ENCODE data around the gene STUB1.

Gene STUB1

DNA sequence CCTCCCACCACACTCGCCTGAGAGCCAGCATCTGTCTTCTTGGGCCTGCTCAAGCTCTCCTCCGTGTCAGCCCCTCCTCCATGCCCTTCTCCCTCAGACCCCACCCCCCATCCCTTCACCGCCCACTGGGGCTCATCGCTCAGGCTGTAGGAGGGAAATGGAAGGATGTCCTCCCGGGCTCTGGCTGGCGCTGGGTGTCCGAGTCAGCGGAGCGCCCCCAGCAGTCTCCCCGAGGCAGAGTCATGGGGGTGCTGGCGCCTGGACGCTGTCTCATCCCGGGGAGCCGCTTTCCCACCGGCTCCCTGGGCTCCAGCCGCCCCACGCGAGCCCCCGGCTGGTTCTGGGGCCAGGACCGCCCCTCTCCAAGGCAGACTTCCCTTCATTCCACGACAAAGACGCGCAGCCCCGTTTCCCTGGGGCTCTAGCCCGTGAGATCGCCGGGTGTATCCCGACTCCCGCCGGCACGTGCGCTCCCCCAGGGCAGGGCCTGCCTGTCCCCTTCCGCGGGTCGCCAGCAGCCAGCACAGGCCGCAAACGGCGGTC lies 40.3 kb downstream of the STUB1 start:
- peak overlapping the region; percentile 89 for H3K27ac ChIP-seq (ENCODE audit: insufficient read depth, low read depth, low read length, poor library complexity, severe bottlenecking)
- H3K4me1 ChIP-seq (ENCODE audit: control insufficient read depth, insufficient read depth, low read length): peaks cover 44% of the 10 kb centered on the region
- H3K27me3 ChIP-seq (ENCODE audit: control insufficient read depth, insufficient read depth, low read length, poor library complexity, severe bottlenecking): peaks cover 1% of the 10 kb centered on the region
- 0% methylated on average over 38 of the region's 38 CpGs for WGBS, 2 experiments
- H3K4me3 ChIP-seq (ENCODE audit: insufficient read depth, low read depth, low read length): peak overlapping the region; percentile 91
- no peaks in the 10 kb centered on the region for H3K9me3 ChIP-seq (ENCODE audit: control insufficient read depth, low read length)
- H3K36me3 ChIP-seq (ENCODE audit: control insufficient read depth, insufficient read depth, low read length): no peaks in the 10 kb centered on the region

DNA sequence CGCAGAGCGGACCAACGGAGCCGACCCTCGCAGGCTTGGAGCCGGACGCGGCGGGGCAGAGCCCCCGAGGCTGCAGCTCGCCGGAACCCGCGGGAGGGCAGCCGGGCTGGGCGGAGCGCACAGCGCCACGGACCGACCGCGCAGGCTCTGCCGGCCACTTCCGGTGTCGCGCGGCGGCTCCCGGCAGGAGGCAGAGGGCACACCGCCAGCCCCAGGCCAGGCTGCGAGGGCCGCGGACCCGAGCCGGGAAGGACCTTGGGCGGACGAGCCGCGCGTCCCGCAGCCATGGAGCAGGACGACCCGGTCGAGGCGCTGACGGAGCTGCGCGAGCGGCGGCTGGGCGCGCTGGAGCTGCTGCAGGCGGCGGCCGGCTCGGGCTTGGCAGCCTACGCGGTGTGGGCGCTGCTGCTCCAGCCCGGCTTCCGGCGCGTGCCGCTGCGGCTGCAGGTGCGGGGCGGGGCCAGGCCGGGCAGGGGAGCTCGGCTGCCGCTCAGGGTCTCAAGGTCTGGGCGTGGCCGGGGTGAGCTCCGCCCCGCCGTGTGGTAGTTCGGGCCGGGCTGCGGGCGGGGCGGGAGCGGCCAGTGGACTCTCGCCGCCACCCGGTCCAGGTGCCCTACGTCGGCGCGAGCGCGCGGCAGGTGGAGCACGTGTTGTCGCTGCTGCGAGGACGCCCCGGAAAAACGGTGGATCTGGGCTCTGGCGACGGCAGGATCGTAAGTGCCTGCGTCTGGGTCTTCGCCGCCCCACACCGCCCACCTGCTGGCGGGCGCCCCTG lies 41.0 kb downstream of the STUB1 start, which contains the start of gene ANTKMT:
ANTKMT (plus strand) TSS at position 157 of the 775 bp plus-strand sequence; CDS start at position 286, 129 bp downstream.
- Histone ChIP-seq H3K9me3 (ENCODE audit: control insufficient read depth, low read length) (no peaks in the 10 kb centered on the region), H3K4me3 (ENCODE audit: insufficient read depth, low read depth, low read length) (peak within 1 kb of the TSS; percentile 91), H3K27ac (ENCODE audit: insufficient read depth, low read depth, low read length, poor library complexity, severe bottlenecking) (peak within 1 kb of the TSS; percentile 89), H3K27me3 (ENCODE audit: control insufficient read depth, insufficient read depth, low read length, poor library complexity, severe bottlenecking) (peaks cover 8% of the 10 kb centered on the region), H3K4me1 (ENCODE audit: control insufficient read depth, insufficient read depth, low read length) (peaks cover 44% of the 10 kb centered on the region), H3K36me3 (ENCODE audit: control insufficient read depth, insufficient read depth, low read length) (no peaks in the 10 kb centered on the region)
- 10% methylated on average over 106 of the region's 106 CpGs for WGBS, 2 experiments

- H3K27ac ChIP-seq (ENCODE audit: insufficient read depth, low read depth, low read length, poor library complexity, severe bottlenecking): no peak overlapping the region
- WGBS, 2 experiments: 93 to 94% methylated on average over 51 of the region's 51 CpGs
- H3K4me3 ChIP-seq (ENCODE audit: insufficient read depth, low read depth, low read length): peak overlapping the region; percentile 91
These were observed 41.7 kb downstream of the STUB1 start for GRCh38 chr16:721765-722540.

DNA sequence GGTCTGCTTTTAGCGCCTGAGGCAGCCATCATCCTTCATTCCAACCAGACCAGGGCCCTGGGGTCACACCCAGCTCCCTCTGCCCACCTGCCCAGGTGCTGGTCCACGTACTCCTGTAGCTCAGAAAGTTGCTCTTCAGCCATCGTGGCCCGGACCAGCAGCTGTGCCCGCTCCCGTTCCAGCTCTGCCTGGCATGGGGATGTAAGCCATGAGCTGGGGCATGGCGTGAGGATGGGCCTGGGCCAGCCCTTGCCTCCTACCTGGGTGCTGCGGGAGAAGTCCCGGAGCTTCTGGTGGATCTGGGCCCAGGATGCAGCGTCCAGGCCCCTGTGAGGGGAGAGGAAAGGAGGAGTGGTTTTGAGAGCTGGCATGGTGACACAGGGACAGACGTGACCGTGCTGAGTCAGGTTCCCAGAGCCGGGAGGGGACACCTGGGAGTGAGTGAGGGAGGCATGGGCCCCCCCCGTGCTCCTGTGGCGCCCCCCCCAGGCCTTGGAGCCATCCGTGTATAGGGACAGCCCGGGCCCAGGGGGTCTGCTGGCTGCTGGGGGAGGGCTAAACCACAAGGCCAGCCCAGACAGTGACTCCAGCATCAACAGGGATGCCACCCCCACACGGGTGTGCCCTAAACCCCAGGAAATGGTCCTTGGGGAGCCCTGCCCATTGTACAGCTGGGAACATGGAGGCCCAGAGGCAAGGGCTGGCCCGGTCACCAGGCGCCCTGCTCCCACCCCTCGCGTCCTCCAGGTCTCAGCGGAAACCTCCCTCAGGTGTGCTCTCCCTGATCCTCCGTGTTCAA lies 42.8 kb downstream of the STUB1 start:
- Histone ChIP-seq H3K36me3 (ENCODE audit: control insufficient read depth, insufficient read depth, low read length) (no peaks in the 10 kb centered on the region), H3K27me3 (ENCODE audit: control insufficient read depth, insufficient read depth, low read length, poor library complexity, severe bottlenecking) (peaks cover 26% of the 10 kb centered on the region), H3K27ac (ENCODE audit: insufficient read depth, low read depth, low read length, poor library complexity, severe bottlenecking) (no peak overlapping the region), H3K9me3 (ENCODE audit: control insufficient read depth, low read length) (no peaks in the 10 kb centered on the region), H3K4me3 (ENCODE audit: insufficient read depth, low read depth, low read length) (no peak overlapping the region), H3K4me1 (ENCODE audit: control insufficient read depth, insufficient read depth, low read length) (peaks cover 37% of the 10 kb centered on the region)
- WGBS, 2 experiments: 94 to 95% methylated on average over 24 of the region's 24 CpGs

More at GRCh38 chr16:721765-722540, 41.7 kb downstream of the STUB1 start:
- Histone ChIP-seq H3K4me1 (ENCODE audit: control insufficient read depth, insufficient read depth, low read length) (peaks cover 40% of the 10 kb centered on the region), H3K9me3 (ENCODE audit: control insufficient read depth, low read length) (no peaks in the 10 kb centered on the region), H3K27me3 (ENCODE audit: control insufficient read depth, insufficient read depth, low read length, poor library complexity, severe bottlenecking) (peaks cover 15% of the 10 kb centered on the region), H3K36me3 (ENCODE audit: control insufficient read depth, insufficient read depth, low read length) (no peaks in the 10 kb centered on the region)

DNA sequence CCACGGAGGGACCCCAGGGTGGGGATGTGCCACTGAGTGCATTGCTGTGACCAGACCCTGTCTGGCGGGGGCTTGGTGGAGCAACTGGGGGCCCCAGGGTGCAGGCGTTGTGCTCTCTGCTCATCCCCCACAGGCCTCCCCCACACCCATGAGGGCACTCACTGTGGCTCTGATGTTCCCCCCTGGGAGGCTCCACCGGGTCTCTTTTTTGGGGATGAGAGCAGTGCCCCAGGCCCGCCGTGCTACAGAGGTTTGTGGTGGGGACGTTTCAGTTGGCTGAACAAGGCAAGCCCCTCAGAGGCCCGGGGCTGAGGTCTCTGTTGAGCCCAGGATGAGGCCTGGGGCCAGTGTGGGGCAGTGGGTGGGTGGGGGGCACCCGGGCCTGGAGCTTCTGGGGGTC lies 43.5 kb downstream of the STUB1 start:
- no peaks in the 10 kb centered on the region for H3K36me3 ChIP-seq (ENCODE audit: control insufficient read depth, insufficient read depth, low read length)
- no peaks in the 10 kb centered on the region for H3K9me3 ChIP-seq (ENCODE audit: control insufficient read depth, low read length)
- H3K4me3 ChIP-seq (ENCODE audit: insufficient read depth, low read depth, low read length): no peak overlapping the region
- WGBS, 2 experiments: 94% methylated on average over 9 of the region's 9 CpGs
- H3K4me1 ChIP-seq (ENCODE audit: control insufficient read depth, insufficient read depth, low read length): peaks cover 30% of the 10 kb centered on the region
- no peak overlapping the region for H3K27ac ChIP-seq (ENCODE audit: insufficient read depth, low read depth, low read length, poor library complexity, severe bottlenecking)
- peaks cover 32% of the 10 kb centered on the region for H3K27me3 ChIP-seq (ENCODE audit: control insufficient read depth, insufficient read depth, low read length, poor library complexity, severe bottlenecking)

DNA sequence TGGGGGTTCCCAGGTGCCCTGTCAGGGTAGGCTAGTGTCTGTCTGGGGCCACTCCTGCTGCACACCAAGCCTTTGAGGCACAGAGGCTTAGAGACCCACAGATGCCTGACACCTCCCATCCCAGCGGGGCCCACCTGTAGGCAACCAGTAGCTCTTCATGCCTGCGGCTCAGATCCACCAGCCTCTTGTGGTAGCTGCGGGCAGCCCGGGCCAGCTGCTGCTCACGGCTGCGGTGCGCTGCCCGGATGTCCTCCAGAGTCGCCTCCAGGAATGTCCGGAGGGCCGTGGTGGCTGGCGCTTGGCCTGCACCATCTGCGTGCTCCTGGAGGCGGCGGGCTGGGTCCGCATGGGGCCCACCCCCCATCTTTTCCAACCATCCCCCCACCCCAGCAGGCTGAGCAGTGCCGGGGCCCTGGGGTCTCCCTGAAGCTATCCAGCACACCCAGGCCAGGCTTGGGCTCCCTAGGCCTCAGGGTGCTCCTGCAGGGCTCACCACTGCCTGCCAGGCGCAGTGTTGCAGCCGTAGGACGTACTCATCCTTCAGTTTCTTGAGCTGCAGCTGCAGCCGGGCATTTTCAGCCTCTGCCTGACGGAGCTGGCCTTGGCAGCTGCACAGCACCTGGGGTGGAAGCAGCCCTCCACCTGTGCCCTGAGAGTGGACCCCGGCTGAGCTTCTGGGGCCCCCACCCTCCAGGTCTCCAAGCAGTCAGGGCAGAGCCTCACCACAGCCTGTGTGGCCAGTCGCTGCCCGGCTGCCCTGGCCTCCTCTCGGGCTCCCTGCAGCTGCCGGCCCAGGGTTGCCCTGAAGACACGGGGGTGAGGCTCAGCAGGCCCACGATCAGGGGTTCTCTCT lies 44.2 kb downstream of the STUB1 start:
- 86 to 87% methylated on average over 29 of the region's 29 CpGs for WGBS, 2 experiments
- H3K36me3 ChIP-seq (ENCODE audit: control insufficient read depth, insufficient read depth, low read length): no peaks in the 10 kb centered on the region

DNA sequence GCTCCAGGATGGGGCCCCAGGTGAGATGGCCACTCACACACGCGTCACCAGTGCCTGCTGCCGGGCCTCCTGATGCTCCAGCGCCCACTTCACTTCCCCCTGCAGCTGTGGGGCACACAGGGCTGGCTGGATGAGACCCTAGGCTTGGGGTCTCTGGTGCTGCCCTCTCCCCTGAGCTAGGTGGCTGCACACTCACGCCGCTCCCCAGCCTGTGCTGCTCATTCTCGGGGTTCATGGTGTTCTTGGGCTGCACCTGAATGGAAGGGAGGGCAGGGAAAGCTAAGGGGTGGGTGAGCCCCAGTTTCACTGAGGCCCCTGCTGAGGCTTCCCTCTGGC lies 44.8 kb downstream of the STUB1 start:
- Histone ChIP-seq H3K36me3 (ENCODE audit: control insufficient read depth, insufficient read depth, low read length) (no peaks in the 10 kb centered on the region), H3K4me3 (ENCODE audit: insufficient read depth, low read depth, low read length) (no peak overlapping the region), H3K27ac (ENCODE audit: insufficient read depth, low read depth, low read length, poor library complexity, severe bottlenecking) (no peak overlapping the region), H3K9me3 (ENCODE audit: control insufficient read depth, low read length) (no peaks in the 10 kb centered on the region), H3K27me3 (ENCODE audit: control insufficient read depth, insufficient read depth, low read length, poor library complexity, severe bottlenecking) (peaks cover 35% of the 10 kb centered on the region), H3K4me1 (ENCODE audit: control insufficient read depth, insufficient read depth, low read length) (peaks cover 18% of the 10 kb centered on the region)
- WGBS, 2 experiments: 91 to 93% methylated on average over 7 of the region's 7 CpGs

More for the DNA sequence above, 44.2 kb downstream of the STUB1 start:
- Histone ChIP-seq H3K9me3 (ENCODE audit: control insufficient read depth, low read length) (no peaks in the 10 kb centered on the region), H3K4me3 (ENCODE audit: insufficient read depth, low read depth, low read length) (no peak overlapping the region), H3K4me1 (ENCODE audit: control insufficient read depth, insufficient read depth, low read length) (peaks cover 24% of the 10 kb centered on the region), H3K27ac (ENCODE audit: insufficient read depth, low read depth, low read length, poor library complexity, severe bottlenecking) (no peak overlapping the region), H3K27me3 (ENCODE audit: control insufficient read depth, insufficient read depth, low read length, poor library complexity, severe bottlenecking) (peaks cover 35% of the 10 kb centered on the region)

- Histone ChIP-seq H3K36me3 (ENCODE audit: control insufficient read depth, insufficient read depth, low read length) (no peaks in the 10 kb centered on the region), H3K4me3 (ENCODE audit: insufficient read depth, low read depth, low read length) (no peak overlapping the region), H3K27me3 (ENCODE audit: control insufficient read depth, insufficient read depth, low read length, poor library complexity, severe bottlenecking) (peaks cover 35% of the 10 kb centered on the region), H3K27ac (ENCODE audit: insufficient read depth, low read depth, low read length, poor library complexity, severe bottlenecking) (no peak overlapping the region), H3K9me3 (ENCODE audit: control insufficient read depth, low read length) (no peaks in the 10 kb centered on the region), H3K4me1 (ENCODE audit: control insufficient read depth, insufficient read depth, low read length) (peaks cover 14% of the 10 kb centered on the region)
- WGBS, 2 experiments: 86% methylated on average over 23 of the region's 23 CpGs
These were observed 45.4 kb downstream of the STUB1 start for GRCh38 chr16:725463-726187.

GRCh38 chr16:726188-726437 lies 45.9 kb downstream of the STUB1 start:
- peaks cover 35% of the 10 kb centered on the region for H3K27me3 ChIP-seq (ENCODE audit: control insufficient read depth, insufficient read depth, low read length, poor library complexity, severe bottlenecking)
- no peaks in the 10 kb centered on the region for H3K9me3 ChIP-seq (ENCODE audit: control insufficient read depth, low read length)
- H3K27ac ChIP-seq (ENCODE audit: insufficient read depth, low read depth, low read length, poor library complexity, severe bottlenecking): no peak overlapping the region
- H3K4me1 ChIP-seq (ENCODE audit: control insufficient read depth, insufficient read depth, low read length): peaks cover 14% of the 10 kb centered on the region
- no peaks in the 10 kb centered on the region for H3K36me3 ChIP-seq (ENCODE audit: control insufficient read depth, insufficient read depth, low read length)
- 39 to 40% methylated on average over 9 of the region's 9 CpGs for WGBS, 2 experiments
- H3K4me3 ChIP-seq (ENCODE audit: insufficient read depth, low read depth, low read length): no peak overlapping the region

Measured in ectodermal cell (in vitro differentiated cells).